ENCODE data around the gene HLCS.

DNA sequence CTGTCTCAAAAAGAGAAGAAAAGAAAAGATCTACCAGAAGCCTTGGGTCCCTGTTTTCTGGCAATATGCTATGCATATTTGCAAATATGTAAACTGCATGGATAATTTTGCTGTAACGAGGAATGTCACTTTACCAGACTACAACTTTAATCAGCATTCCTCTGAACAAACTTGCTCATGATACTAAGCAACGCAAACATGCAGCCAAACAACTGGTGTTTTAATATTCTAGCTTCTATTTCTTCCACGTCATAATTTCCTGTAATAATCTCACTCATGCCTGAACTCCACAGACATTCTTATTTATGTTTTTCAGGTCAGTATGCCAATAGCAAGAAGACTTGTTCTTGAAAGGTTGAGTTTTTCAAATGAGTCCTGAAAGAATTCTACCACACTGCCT, 153.4 kb downstream of the HLCS start:
- TF ChIP-seq EZH2 (IDR thresholded peaks at IDR 0.05), result no peak
- TF ChIP-seq, protein P1, sequence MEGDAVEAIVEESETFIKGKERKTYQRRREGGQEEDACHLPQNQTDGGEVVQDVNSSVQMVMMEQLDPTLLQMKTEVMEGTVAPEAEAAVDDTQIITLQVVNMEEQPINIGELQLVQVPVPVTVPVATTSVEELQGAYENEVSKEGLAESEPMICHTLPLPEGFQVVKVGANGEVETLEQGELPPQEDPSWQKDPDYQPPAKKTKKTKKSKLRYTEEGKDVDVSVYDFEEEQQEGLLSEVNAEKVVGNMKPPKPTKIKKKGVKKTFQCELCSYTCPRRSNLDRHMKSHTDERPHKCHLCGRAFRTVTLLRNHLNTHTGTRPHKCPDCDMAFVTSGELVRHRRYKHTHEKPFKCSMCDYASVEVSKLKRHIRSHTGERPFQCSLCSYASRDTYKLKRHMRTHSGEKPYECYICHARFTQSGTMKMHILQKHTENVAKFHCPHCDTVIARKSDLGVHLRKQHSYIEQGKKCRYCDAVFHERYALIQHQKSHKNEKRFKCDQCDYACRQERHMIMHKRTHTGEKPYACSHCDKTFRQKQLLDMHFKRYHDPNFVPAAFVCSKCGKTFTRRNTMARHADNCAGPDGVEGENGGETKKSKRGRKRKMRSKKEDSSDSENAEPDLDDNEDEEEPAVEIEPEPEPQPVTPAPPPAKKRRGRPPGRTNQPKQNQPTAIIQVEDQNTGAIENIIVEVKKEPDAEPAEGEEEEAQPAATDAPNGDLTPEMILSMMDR (IDR thresholded peaks at IDR 0.05), result no peak
